LNCaP clone FGC (cell line): ENCODE results near the gene PAIP1.
"Not testable (repeated sequence)": the region's sequence is repeated elsewhere in the genome, so short reads cannot be mapped to it uniquely, and the experiment has no call there.

Experiments used
- DNase-seq: peaks from one replicate; pipeline ENCODE4 v3.0.0-alpha.2; 2011; ENCODE audit warnings: low read depth
- H3K4me3 ChIP-seq: 2 replicates; pipeline ENCODE4 v1.5.1; 2011; ENCODE audit warnings: mild to moderate bottlenecking, low read depth, low read length, control low read depth
- TF ChIP-seq, protein P1 (sequence below): IDR thresholded peaks from 2 replicates; pipeline ENCODE4 v1.5.1; 2012; ENCODE audit warnings: mild to moderate bottlenecking; ENCODE audit not compliant: control insufficient read depth, insufficient read depth; ENCODE audit errors: extremely low read depth

The PAIP1 gene

GRCh38 chr5:43556857-43557542, at the start of gene PAIP1:
TSS of gene PAIP1 (minus strand) at chr5:43557077. CDS start at chr5:43556846, 231 bp downstream.
- TF ChIP-seq, protein P1, sequence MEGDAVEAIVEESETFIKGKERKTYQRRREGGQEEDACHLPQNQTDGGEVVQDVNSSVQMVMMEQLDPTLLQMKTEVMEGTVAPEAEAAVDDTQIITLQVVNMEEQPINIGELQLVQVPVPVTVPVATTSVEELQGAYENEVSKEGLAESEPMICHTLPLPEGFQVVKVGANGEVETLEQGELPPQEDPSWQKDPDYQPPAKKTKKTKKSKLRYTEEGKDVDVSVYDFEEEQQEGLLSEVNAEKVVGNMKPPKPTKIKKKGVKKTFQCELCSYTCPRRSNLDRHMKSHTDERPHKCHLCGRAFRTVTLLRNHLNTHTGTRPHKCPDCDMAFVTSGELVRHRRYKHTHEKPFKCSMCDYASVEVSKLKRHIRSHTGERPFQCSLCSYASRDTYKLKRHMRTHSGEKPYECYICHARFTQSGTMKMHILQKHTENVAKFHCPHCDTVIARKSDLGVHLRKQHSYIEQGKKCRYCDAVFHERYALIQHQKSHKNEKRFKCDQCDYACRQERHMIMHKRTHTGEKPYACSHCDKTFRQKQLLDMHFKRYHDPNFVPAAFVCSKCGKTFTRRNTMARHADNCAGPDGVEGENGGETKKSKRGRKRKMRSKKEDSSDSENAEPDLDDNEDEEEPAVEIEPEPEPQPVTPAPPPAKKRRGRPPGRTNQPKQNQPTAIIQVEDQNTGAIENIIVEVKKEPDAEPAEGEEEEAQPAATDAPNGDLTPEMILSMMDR, result peak; percentile 64
- H3K4me3 ChIP-seq, result peak within 1 kb of the TSS; percentile 65
- DNase-seq, result peak; percentile 58

DNA sequence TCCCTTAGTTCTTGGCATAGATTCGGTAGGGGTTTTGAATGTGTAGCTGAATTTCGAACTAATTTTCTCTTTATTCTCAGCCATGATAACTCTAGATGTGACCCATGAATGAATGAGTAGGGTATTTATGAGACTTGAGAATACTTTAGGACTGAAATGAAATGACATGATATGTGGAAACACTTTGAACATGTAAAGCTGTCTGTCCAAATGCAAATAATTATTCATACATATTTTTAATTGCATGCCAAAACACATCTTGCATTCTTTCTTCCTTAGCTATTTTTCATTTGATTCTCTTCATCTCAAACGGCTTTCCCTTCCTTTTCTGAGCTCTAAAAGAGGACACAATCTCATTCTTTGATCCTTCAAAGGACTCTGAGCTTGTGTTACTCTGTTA, 49.5 kb upstream of the PAIP1 start:
- no peak overlapping the region for H3K4me3 ChIP-seq
- DNase-seq, result no peak
- TF ChIP-seq, protein P1, result no peak

GRCh38 chr5:43604699-43605098, 47.8 kb upstream of the PAIP1 start:
- no peak overlapping the region for H3K4me3 ChIP-seq
- TF ChIP-seq, protein P1, result no peak
- DNase-seq, result no peak

- no peak for DNase-seq
- TF ChIP-seq, protein P1, result no peak
- H3K4me3 ChIP-seq, result no peak overlapping the region
Observed at GRCh38 chr5:43603344-43604217, 46.7 kb upstream of the PAIP1 start.

DNA sequence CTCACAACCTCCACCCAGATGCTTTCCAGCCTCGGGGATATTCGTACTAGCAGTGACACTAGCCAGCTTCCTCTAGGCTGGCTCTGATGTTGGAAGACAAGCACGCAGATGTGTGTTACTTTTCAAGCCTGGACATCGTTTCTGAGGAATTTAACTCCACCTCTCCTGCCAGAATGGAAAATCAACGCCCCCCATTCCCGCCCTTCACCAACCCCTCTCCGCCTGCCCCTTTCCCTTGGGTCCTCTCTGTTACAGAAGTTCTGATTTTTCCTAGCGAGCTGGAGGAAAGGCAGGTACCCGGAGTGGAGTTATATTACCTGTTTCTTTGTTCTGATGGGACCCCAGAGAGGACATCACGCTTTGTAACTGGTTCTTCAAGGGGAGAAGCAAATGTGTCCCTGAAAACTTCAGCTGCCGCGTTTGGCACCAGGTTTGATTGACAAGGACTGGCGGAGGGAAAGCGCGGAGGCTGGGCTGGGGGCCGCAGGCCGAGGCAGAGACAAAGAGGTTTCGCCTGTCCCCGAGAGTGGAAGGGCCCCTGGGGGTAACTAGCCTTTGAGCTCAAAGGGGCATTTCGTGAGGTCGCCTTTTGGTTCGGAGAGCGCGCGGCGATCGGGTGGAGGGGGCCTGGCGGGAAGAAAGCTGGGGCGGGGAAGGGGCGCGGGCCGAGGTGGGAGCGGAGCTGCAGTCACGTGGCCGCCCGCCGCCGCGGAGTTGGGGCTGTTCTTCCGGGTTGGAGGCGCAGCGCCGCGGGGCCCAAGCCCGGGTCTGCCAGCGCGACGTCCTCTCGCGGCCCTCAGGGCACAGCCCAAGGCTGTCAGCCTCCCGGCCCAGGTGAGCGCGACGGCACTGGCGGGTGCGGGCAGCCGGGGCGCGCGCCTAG, 45.8 kb upstream of the PAIP1 start, which contains the start of gene NNT:
TSS of gene NNT (plus strand) at position 720 of the 883 bp plus-strand sequence. CDS start 6,016 bp downstream, outside the sequence.
- TF ChIP-seq, protein P1, result no peak
- no peak for DNase-seq
- no peak within 1 kb of the TSS for H3K4me3 ChIP-seq

GRCh38 chr5:43601454-43602260, 44.8 kb upstream of the PAIP1 start:
- DNase-seq, result no peak
- no peak overlapping the region for H3K4me3 ChIP-seq
- TF ChIP-seq, protein P1, result no peak

DNA sequence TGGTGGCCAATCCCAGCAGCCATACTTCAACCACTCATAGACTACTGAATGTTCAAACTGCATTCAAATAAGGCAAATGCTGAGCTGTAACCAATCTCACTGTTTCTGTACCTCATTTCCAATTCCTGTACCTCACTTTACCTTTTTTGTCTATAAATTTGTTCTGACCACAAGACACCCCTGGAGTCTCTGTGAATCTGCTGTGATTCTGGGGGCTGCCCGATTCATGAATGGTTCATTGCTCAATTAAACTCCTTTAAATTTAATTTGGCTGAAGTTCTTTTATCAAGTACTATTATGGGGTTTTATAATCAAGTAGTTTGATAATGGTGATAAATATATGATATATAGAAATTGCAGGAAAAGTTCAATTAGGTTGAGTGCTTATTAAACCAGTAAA, 42.0 kb upstream of the PAIP1 start:
- not testable (repeated sequence) for DNase-seq, H3K4me3 ChIP-seq
